ENCODE results near the gene ADAM22. TPM values are rescaled to one million over a fixed set of nuclear protein-coding genes. Genes with fewer than 3 reads are reported as not detected.

Gene ADAM22
- polyA plus RNA-seq, 1 donor from 2014 or later: 46.3 TPM

- no peaks in the 10 kb centered on the region for H3K27me3 ChIP-seq (ENCODE audit: insufficient read depth, low read depth, low read length)
- TF ChIP-seq POLR2AphosphoS5 (IDR thresholded peaks at IDR 0.05) (no peak), MXI1 (conservative IDR thresholded peaks at IDR 0.05; ENCODE audit: poor library complexity, severe bottlenecking) (no peak), CTCF (IDR thresholded peaks at IDR 0.05; ENCODE audit: poor library complexity, severe bottlenecking) (no peak), SMC3 (conservative IDR thresholded peaks at IDR 0.05; ENCODE audit: poor library complexity) (no peak), EZH2 (IDR thresholded peaks at IDR 0.05; ENCODE audit: borderline replicate concordance, insufficient read depth, low read length, poor library complexity, severe bottlenecking) (no peak), REST (IDR thresholded peaks at IDR 0.05; ENCODE audit: borderline replicate concordance) (no peak), RAD21 (conservative IDR thresholded peaks at IDR 0.05) (no peak)
- H3K79me2 ChIP-seq (replicated peaks; ENCODE audit: insufficient read depth, low read length): no peaks in the 10 kb centered on the region
- no peak overlapping the region for H3K4me2 ChIP-seq (ENCODE audit: low read length)
- H4K20me1 ChIP-seq (ENCODE audit: insufficient read depth): no peaks in the 10 kb centered on the region
- H3K4me3 ChIP-seq (ENCODE audit: low read length): no peak overlapping the region
- no peak overlapping the region for H3K9ac ChIP-seq (ENCODE audit: low read length)
- no peak overlapping the region for H2AFZ ChIP-seq (ENCODE audit: low read depth, low read length)
- H3K36me3 ChIP-seq (ENCODE audit: insufficient read depth, low read length): no peaks in the 10 kb centered on the region
- H3K9me2 ChIP-seq (ENCODE audit: insufficient read depth, low read length): no peaks in the 10 kb centered on the region
- H3K27ac ChIP-seq (ENCODE audit: low read length): no peak overlapping the region
- no peaks in the 10 kb centered on the region for H3K9me3 ChIP-seq (ENCODE audit: low read length)
- no peaks in the 10 kb centered on the region for H3F3A ChIP-seq (ENCODE audit: insufficient read depth, low read length, poor library complexity, severe bottlenecking)
These were observed 167.7 kb downstream of the ADAM22 start for GRCh38 chr7:88101769-88102168.

- no peak overlapping the region for H3K9ac ChIP-seq (ENCODE audit: low read length)
- H3K36me3 ChIP-seq (ENCODE audit: insufficient read depth, low read length): no peaks in the 10 kb centered on the region
- no peaks in the 10 kb centered on the region for H3K27me3 ChIP-seq (ENCODE audit: insufficient read depth, low read depth, low read length)
- no peak overlapping the region for H3K4me2 ChIP-seq (ENCODE audit: low read length)
- no peak overlapping the region for H3K27ac ChIP-seq (ENCODE audit: low read length)
- H3K9me2 ChIP-seq (ENCODE audit: insufficient read depth, low read length): no peaks in the 10 kb centered on the region
- no peak overlapping the region for H3K4me3 ChIP-seq (ENCODE audit: low read length)
- H2AFZ ChIP-seq (ENCODE audit: low read depth, low read length): no peak overlapping the region
- H3F3A ChIP-seq (ENCODE audit: insufficient read depth, low read length, poor library complexity, severe bottlenecking): no peaks in the 10 kb centered on the region
- no peaks in the 10 kb centered on the region for H3K9me3 ChIP-seq (ENCODE audit: low read length)
- no peaks in the 10 kb centered on the region for H3K79me2 ChIP-seq (replicated peaks; ENCODE audit: insufficient read depth, low read length)
- no peak for TF ChIP-seq POLR2AphosphoS5 (IDR thresholded peaks at IDR 0.05)
- TF ChIP-seq TAF1 (IDR thresholded peaks at IDR 0.05; ENCODE audit: low read depth): no peak
- TF ChIP-seq MXI1 (conservative IDR thresholded peaks at IDR 0.05; ENCODE audit: poor library complexity, severe bottlenecking): no peak
- TF ChIP-seq SMC3 (conservative IDR thresholded peaks at IDR 0.05; ENCODE audit: poor library complexity): no peak
- TF ChIP-seq EZH2 (IDR thresholded peaks at IDR 0.05; ENCODE audit: borderline replicate concordance, insufficient read depth, low read length, poor library complexity, severe bottlenecking): no peak
- H4K20me1 ChIP-seq (ENCODE audit: insufficient read depth): no peaks in the 10 kb centered on the region
These were observed 168.6 kb downstream of the ADAM22 start for GRCh38 chr7:88102675-88103074.

GRCh38 chr7:88104732-88105131, 170.7 kb downstream of the ADAM22 start:
- H2AFZ ChIP-seq (ENCODE audit: low read depth, low read length): no peak overlapping the region
- no peak overlapping the region for H3K27ac ChIP-seq (ENCODE audit: low read length)
- H3K4me2 ChIP-seq (ENCODE audit: low read length): no peak overlapping the region
- TF ChIP-seq SMC3 (conservative IDR thresholded peaks at IDR 0.05; ENCODE audit: poor library complexity) (no peak), RAD21 (conservative IDR thresholded peaks at IDR 0.05) (no peak), EZH2 (IDR thresholded peaks at IDR 0.05; ENCODE audit: borderline replicate concordance, insufficient read depth, low read length, poor library complexity, severe bottlenecking) (no peak), REST (IDR thresholded peaks at IDR 0.05; ENCODE audit: borderline replicate concordance) (no peak), EP300 (conservative IDR thresholded peaks at IDR 0.05; ENCODE audit: poor library complexity, severe bottlenecking) (no peak), POLR2AphosphoS5 (IDR thresholded peaks at IDR 0.05) (no peak), TAF1 (IDR thresholded peaks at IDR 0.05; ENCODE audit: low read depth) (no peak), MXI1 (conservative IDR thresholded peaks at IDR 0.05; ENCODE audit: poor library complexity, severe bottlenecking) (no peak), CTCF (IDR thresholded peaks at IDR 0.05; ENCODE audit: poor library complexity, severe bottlenecking) (no peak)
- H3K27me3 ChIP-seq (ENCODE audit: insufficient read depth, low read depth, low read length): no peaks in the 10 kb centered on the region
- no peaks in the 10 kb centered on the region for H3F3A ChIP-seq (ENCODE audit: insufficient read depth, low read length, poor library complexity, severe bottlenecking)
- no peaks in the 10 kb centered on the region for H3K9me2 ChIP-seq (ENCODE audit: insufficient read depth, low read length)
- H4K20me1 ChIP-seq (ENCODE audit: insufficient read depth): no peaks in the 10 kb centered on the region
- no peaks in the 10 kb centered on the region for H3K79me2 ChIP-seq (replicated peaks; ENCODE audit: insufficient read depth, low read length)
- no peak overlapping the region for H3K9ac ChIP-seq (ENCODE audit: low read length)
- H3K9me3 ChIP-seq (ENCODE audit: low read length): no peaks in the 10 kb centered on the region
- H3K36me3 ChIP-seq (ENCODE audit: insufficient read depth, low read length): no peaks in the 10 kb centered on the region
- no peak overlapping the region for H3K4me3 ChIP-seq (ENCODE audit: low read length)
